SK-N-SH (cell line): ENCODE results near the gene PXDC1.

Source experiments
- CHD2 ChIP-seq: fragments of 150-350 bp; IDR thresholded peaks from 2 replicates; pipeline ENCODE4 v1.6.1; 2018; ENCODE audit warnings: low read length; ENCODE audit not compliant: partially characterized antibody
- EZH2phosphoT487 ChIP-seq: fragments of 200-600 bp; sonication (generic); IDR thresholded peaks from 2 replicates; pipeline ENCODE4 v1.6.1; 2017; ENCODE audit warnings: low read depth, mixed run types, mild to moderate bottlenecking, antibody characterized with exemption, moderate library complexity, borderline replicate concordance
- MXI1 ChIP-seq: IDR thresholded peaks from 2 replicates; pipeline ENCODE4 v1.6.1; 2012; ENCODE audit warnings: mild to moderate bottlenecking, low read depth, low read length, improper control_type of control experiment
- POLR2AphosphoS5 ChIP-seq: IDR thresholded peaks from 2 replicates; pipeline ENCODE4 v1.6.1; 2012; ENCODE audit warnings: low read depth, low read length
- RAD21 ChIP-seq: IDR thresholded peaks from 2 replicates; pipeline ENCODE4 v1.6.1; 2012; ENCODE audit warnings: mild to moderate bottlenecking, low read length
- YY1 ChIP-seq: IDR thresholded peaks from 2 replicates; pipeline ENCODE4 v1.4.0; 2012; ENCODE audit warnings: low read depth, mild to moderate bottlenecking
- TF ChIP-seq, protein P1 (sequence below): fragments of 200-600 bp; sonication (generic); IDR thresholded peaks from 2 replicates; pipeline ENCODE4 v1.6.1; 2017; ENCODE audit warnings: antibody characterized with exemption, mild to moderate bottlenecking, moderate library complexity
- TF ChIP-seq, protein P2 (sequence below): IDR thresholded peaks from 2 replicates; pipeline ENCODE4; 2012

DNA sequence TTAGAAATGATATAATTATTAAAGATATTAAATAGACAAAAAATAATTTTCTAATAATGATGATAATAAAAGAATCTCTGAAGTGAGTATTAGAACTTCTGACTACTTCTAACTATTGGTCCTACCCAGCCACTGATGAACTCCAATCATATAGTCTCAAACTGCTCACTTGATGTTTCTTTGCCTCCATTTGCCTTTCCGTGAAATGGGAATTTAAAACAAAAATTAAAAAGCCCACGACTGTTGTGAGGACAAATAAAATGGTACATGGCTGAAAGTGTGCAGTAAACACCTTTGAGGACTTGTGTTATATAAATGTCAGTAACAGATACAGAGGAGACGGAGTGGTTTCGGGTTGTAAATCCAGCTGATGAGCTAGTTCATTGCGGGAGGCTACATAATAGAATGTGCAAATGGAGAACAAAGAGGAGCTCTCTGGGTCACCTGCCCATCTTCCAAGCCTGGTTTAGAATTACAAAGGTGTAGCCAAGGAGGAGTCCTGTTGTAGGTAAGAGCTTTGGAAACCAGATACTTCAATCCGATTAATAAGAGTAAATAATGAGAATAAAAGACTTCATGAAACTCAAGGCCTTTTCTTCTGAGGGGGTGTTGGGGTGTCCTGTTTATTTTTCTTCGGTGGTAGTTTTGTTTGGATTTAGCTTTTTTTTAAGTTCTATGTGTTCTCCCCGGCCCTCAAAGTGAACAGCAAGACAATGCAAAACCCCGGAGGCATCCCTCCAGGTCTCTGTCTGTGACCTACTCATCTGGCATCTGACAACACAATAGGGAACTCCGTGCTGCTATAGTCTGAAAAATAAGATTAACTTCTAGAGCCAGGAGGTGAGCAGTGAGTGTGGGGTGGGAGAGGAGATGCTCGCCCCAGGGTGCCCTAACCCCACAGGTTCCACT is 4.4 kb upstream of the PXDC1 start:
- TF ChIP-seq POLR2AphosphoS5 = no peak
- TF ChIP-seq MXI1 = no peak
- TF ChIP-seq YY1 = no peak
- TF ChIP-seq, protein P1, sequence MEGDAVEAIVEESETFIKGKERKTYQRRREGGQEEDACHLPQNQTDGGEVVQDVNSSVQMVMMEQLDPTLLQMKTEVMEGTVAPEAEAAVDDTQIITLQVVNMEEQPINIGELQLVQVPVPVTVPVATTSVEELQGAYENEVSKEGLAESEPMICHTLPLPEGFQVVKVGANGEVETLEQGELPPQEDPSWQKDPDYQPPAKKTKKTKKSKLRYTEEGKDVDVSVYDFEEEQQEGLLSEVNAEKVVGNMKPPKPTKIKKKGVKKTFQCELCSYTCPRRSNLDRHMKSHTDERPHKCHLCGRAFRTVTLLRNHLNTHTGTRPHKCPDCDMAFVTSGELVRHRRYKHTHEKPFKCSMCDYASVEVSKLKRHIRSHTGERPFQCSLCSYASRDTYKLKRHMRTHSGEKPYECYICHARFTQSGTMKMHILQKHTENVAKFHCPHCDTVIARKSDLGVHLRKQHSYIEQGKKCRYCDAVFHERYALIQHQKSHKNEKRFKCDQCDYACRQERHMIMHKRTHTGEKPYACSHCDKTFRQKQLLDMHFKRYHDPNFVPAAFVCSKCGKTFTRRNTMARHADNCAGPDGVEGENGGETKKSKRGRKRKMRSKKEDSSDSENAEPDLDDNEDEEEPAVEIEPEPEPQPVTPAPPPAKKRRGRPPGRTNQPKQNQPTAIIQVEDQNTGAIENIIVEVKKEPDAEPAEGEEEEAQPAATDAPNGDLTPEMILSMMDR = no peak
- no peak for TF ChIP-seq EZH2phosphoT487
- TF ChIP-seq CHD2 = no peak
- TF ChIP-seq RAD21 = no peak
- TF ChIP-seq, protein P2, sequence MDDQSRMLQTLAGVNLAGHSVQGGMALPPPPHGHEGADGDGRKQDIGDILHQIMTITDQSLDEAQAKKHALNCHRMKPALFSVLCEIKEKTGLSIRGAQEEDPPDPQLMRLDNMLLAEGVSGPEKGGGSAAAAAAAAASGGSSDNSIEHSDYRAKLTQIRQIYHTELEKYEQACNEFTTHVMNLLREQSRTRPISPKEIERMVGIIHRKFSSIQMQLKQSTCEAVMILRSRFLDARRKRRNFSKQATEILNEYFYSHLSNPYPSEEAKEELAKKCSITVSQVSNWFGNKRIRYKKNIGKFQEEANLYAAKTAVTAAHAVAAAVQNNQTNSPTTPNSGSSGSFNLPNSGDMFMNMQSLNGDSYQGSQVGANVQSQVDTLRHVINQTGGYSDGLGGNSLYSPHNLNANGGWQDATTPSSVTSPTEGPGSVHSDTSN = no peak
